HepG2 (cell line): ENCODE measurements around the gene HMCN2. TPM values are rescaled to one million over a fixed set of nuclear protein-coding genes. Genes with fewer than 3 reads are reported as not detected.

ENCODE experiments used
- ATAC-seq: fragments of 200-7000 bp; cut with Tn5 transposase; 3 replicates; pipeline ENCODE4 v1.9.1; 2020; ENCODE audit warnings: mild to moderate bottlenecking, moderate library complexity
- BruUV-seq: library from RNA; stranded (reverse); fragments of 400-500 nt; replicated peaks from 2 replicates; lab custom pipeline; 2021; lab: Mats Ljungman, UMichigan
- CTCF ChIA-PET: fragments of 300-600 bp; formaldehyde crosslinking; extraction: SDS; loops from one replicate; lab custom pipeline; 2021; ENCODE audit warnings: low total read pairs, inconsistent platforms, low intra/inter-chr PET ratio; lab: Yijun Ruan, JAX
- POLR2A ChIA-PET: fragments of 350-600 bp; sonication (Branson Sonifier 250); formaldehyde crosslinking; loops from one replicate; lab custom pipeline; 2020; ENCODE audit warnings: antibody characterized with exemption, inconsistent platforms; lab: Yijun Ruan, JAX
- DNase-seq: peaks from one replicate; pipeline ENCODE4 v3.0.0-alpha.2; 2015; ENCODE audit warnings: low spot score
- FAIRE-seq: peaks from 3 replicates; lab custom pipeline; 2011; peaks lifted over from hg19 to GRCh38; lab: Jason Lieb, UNC
- H2AFZ ChIP-seq: one replicate; pipeline ENCODE4 v1.6.1; 2011; ENCODE audit warnings: low read length, inconsistent platforms
- H3K27ac ChIP-seq: fragments of 300-600 bp; 3 replicates; pipeline ENCODE4 v1.8.0; 2011; ENCODE audit warnings: mixed run types, mild to moderate bottlenecking, mixed read lengths, low read length, inconsistent platforms; ENCODE audit not compliant: insufficient read depth; ENCODE audit errors: extremely low read length
- H3K27me3 ChIP-seq, 2 experiments: fragments of 200-600 bp in 1 of 2; 2 replicates in 1 of 2; 3 replicates in 1 of 2; pipeline versions ENCODE4 v1.6.0 to v1.8.0; 2011; ENCODE audit warnings: low read length in 2 of 2, mild to moderate bottlenecking in 2 of 2, moderate library complexity in 2 of 2, inconsistent platforms in 1 of 2; ENCODE audit not compliant: insufficient read depth in 2 of 2, control insufficient read depth in 1 of 2
- H3K36me3 ChIP-seq, 2 experiments: fragments of 200-600 bp in 1 of 2; replicated peaks in 1 of 2; 2 replicates in 1 of 2; 3 replicates in 1 of 2; pipeline versions ENCODE4 v1.5.1 to v1.8.0; 2011; ENCODE audit warnings: low read length in 2 of 2, inconsistent platforms in 1 of 2; ENCODE audit not compliant: insufficient read depth in 2 of 2, control insufficient read depth in 1 of 2
- H3K4me1 ChIP-seq: 2 replicates; pipeline ENCODE4 v1.5.1; 2012; ENCODE audit warnings: low read length, inconsistent platforms; ENCODE audit not compliant: insufficient read depth
- H3K4me2 ChIP-seq: 2 replicates; pipeline ENCODE4 v1.6.0; 2011; ENCODE audit warnings: low read depth, low read length, inconsistent platforms
- H3K4me3 ChIP-seq, 3 experiments: fragments of 200-600 bp in 1 of 3; sonication (generic), shearing (Covaris generic) in 1 of 3; replicated peaks in 1 of 3; 2 replicates each; pipeline ENCODE4 v1.5.1; 2011 to 2016; ENCODE audit warnings: low read length in 3 of 3, inconsistent platforms in 2 of 3, low read depth in 2 of 3, mild to moderate bottlenecking in 2 of 3, control low read depth in 1 of 3, mixed read lengths in 1 of 3; ENCODE audit not compliant: insufficient read depth in 1 of 3
- H3K79me2 ChIP-seq: one replicate; pipeline ENCODE4 v1.6.1; 2011; ENCODE audit warnings: low read length, inconsistent platforms; ENCODE audit not compliant: insufficient read depth
- H3K9ac ChIP-seq: 2 replicates; pipeline ENCODE4 v1.6.0; 2011; ENCODE audit warnings: mild to moderate bottlenecking, low read depth, low read length, inconsistent platforms; ENCODE audit not compliant: insufficient read depth
- H3K9me3 ChIP-seq: 2 replicates; pipeline ENCODE4 v1.5.1; 2012; ENCODE audit warnings: mild to moderate bottlenecking, low read length
- H4K20me1 ChIP-seq: 2 replicates; pipeline ENCODE4 v1.6.0; 2011; ENCODE audit warnings: inconsistent platforms, mild to moderate bottlenecking, low read length, moderate library complexity; ENCODE audit not compliant: insufficient read depth
- AFF4 ChIP-seq: sonication (generic); formaldehyde crosslinking; IDR thresholded peaks from 2 replicates; pipeline ENCODE4 v1.4.0; 2020; ENCODE audit warnings: missing genetic modification reagents
- ELF4 ChIP-seq: sonication (generic); formaldehyde crosslinking; IDR thresholded peaks from 2 replicates; pipeline ENCODE4 v1.5.0; 2020; ENCODE audit warnings: missing genetic modification reagents, mild to moderate bottlenecking, moderate library complexity, borderline replicate concordance
- FOXO1 ChIP-seq: sonication (generic); formaldehyde crosslinking; IDR thresholded peaks from 2 replicates; pipeline ENCODE4 v1.4.0; 2020; ENCODE audit warnings: missing genetic modification reagents
- HCFC1 ChIP-seq: fragments of 150-350 bp; IDR thresholded peaks from 2 replicates; pipeline ENCODE4 v1.6.1; 2014; ENCODE audit warnings: low read depth, low read length
- KDM1A ChIP-seq: IDR thresholded peaks from 2 replicates; pipeline ENCODE4 v1.6.1; 2016; ENCODE audit warnings: missing compliant biosample characterization
- NFE2L1 ChIP-seq: sonication (generic); formaldehyde crosslinking; IDR thresholded peaks from 2 replicates; pipeline ENCODE4 v1.4.0; 2020; ENCODE audit warnings: missing genetic modification reagents, mild to moderate bottlenecking, borderline replicate concordance
- TBL1XR1 ChIP-seq: fragments of 150-350 bp; IDR thresholded peaks from 2 replicates; pipeline ENCODE4 v1.6.1; 2014; ENCODE audit warnings: borderline replicate concordance, low read length; ENCODE audit not compliant: partially characterized antibody
- TBX2 ChIP-seq: sonication (generic); formaldehyde crosslinking; IDR thresholded peaks from 2 replicates; pipeline ENCODE4 v1.5.0; 2020; ENCODE audit warnings: missing genetic modification reagents, mild to moderate bottlenecking, borderline replicate concordance
- ZNF382 ChIP-seq: sonication (generic); formaldehyde crosslinking; IDR thresholded peaks from 2 replicates; pipeline ENCODE4 v1.5.0; 2020; ENCODE audit warnings: missing genetic modification reagents, mild to moderate bottlenecking, borderline replicate concordance
- ZNF441 ChIP-seq: sonication (generic); formaldehyde crosslinking; IDR thresholded peaks from 2 replicates; pipeline ENCODE4 v1.7.0; 2021; ENCODE audit warnings: missing genetic modification reagents, borderline replicate concordance
- ZNF576 ChIP-seq: sonication (generic); formaldehyde crosslinking; IDR thresholded peaks from 2 replicates; pipeline ENCODE4 v1.4.0; 2020; ENCODE audit warnings: mild to moderate bottlenecking, missing genetic modification reagents
- ZSCAN12 ChIP-seq: sonication (generic); formaldehyde crosslinking; IDR thresholded peaks from 2 replicates; pipeline ENCODE4 v1.9.0; 2021; ENCODE audit warnings: mild to moderate bottlenecking, missing genetic modification reagents
- WGBS: methylation state at CpG from one replicate; pipeline ENCODE4 v1.1.6; 2017; ENCODE audit warnings: low lambda C conversion rate; 5-methylcytosine and 5-hydroxymethylcytosine counted together
- in situ Hi-C: cut with HindIII; loops from 2 replicates; pipeline ENCODE4 v1.10.0; 2017; ENCODE audit warnings: low pct_unique_long_range_greater_than_20kb; ENCODE audit not compliant: extremely low pct_ligation_motif_present
- intact Hi-C: fragments of 100-400 bp; cut with micrococcal nuclease; formaldehyde crosslinking; loops from one replicate; pipeline ENCODE4 v1.10.0; 2022; ENCODE audit not compliant: unreplicated experiment
- polyA plus RNA-seq, 8 experiments: library from polyadenylated mRNA; depleted of rRNA in 3 of 8; stranded (reverse) in 7 of 8; unstranded in 1 of 8; fragments of >200 nt; fragmentation: Illumina TruSeq in 4 of 8; extraction: Trizol in 4 of 8; gene quantifications; 2 replicates each; pipeline versions ENCODE4 v1.2.1 to v1.2.3, GENCODE V29; 2011 to 2016; ENCODE audit warnings: low read depth in 4 of 8, missing spikeins in 1 of 8, mixed read lengths in 1 of 8; ENCODE audit not compliant: insufficient read depth in 1 of 8
- total RNA-seq, 5 experiments: library from RNA; depleted of rRNA; stranded (reverse); fragments of >200 nt; fragmentation: Illumina TruSeq; extraction: Trizol; gene quantifications; 2 replicates each; pipeline ENCODE4 v1.2.3, GENCODE V29; 2016; ENCODE audit warnings: low read depth in 1 of 5
- TF ChIP-seq, protein P1 (sequence below): sonication (generic); formaldehyde crosslinking; IDR thresholded peaks from 2 replicates; pipeline ENCODE4 v1.5.0; 2020; ENCODE audit warnings: missing genetic modification reagents, mild to moderate bottlenecking, borderline replicate concordance
- TF ChIP-seq, protein P2 (sequence below): sonication (generic); formaldehyde crosslinking; IDR thresholded peaks from 2 replicates; pipeline ENCODE4 v1.5.1; 2020; ENCODE audit warnings: missing genetic modification reagents, mild to moderate bottlenecking, borderline replicate concordance

The HMCN2 gene
- total and polyA plus RNA-seq, 2 of the 13 experiments (the other 11 are each of a cell fraction or from before 2014, with no cell fraction given) = 0.09 TPM; not detected in 1

DNA sequence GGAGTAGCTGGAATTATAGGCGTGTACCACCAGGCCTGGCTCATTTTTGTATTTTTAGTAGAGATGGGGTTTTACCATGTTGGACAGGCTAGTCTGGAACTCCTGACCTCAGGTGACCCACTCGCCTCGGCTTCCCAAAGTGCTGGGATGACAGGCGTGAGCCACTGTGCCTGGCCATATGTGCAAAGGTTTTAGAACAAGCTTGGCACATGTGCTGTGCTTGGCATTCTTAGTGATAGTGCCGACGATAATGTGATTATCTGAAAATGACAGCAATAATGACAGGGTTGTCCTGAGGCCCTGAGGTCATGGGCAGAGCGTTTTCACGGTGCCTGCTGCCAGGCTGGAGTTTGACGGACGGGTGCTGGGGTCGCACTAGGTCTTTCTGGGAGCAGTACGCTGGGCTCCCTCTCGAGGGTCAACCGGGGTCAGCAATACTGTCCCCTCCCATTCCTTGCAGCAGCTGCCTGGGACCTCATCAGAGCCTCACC is 42.6 kb downstream of the HMCN2 start:
- no peak overlapping the region for H3K27ac ChIP-seq
- DNase-seq (no peak), FAIRE-seq (no peak)
- H3K27me3 ChIP-seq = peaks cover 4 to 31% of the 10 kb centered on the region in 2 experiments; a peak in 4 of 5 replicates
- H3K79me2 ChIP-seq = no peaks in the 10 kb centered on the region
- ChIA-PET CTCF (no interaction called here), POLR2A (no interaction called here)
- intact Hi-C loops (loop anchor here (1.0 kb wide), 1 partner anchor 23 kb away; no protein-coding TSS in a partner anchor), in situ Hi-C loops (no loop called here)
- WGBS = 11% methylated on average over 12 of the region's 14 CpGs
- H2AFZ ChIP-seq = no peak overlapping the region
- H3K4me2 ChIP-seq = no peak overlapping the region
- no peak overlapping the region for H3K4me3 ChIP-seq
- H3K9ac ChIP-seq = no peak overlapping the region
- no peaks in the 10 kb centered on the region for H3K36me3 ChIP-seq
- H3K4me1 ChIP-seq = no peaks in the 10 kb centered on the region
- TF ChIP-seq ZNF382 (CRISPR knock-in tag) = no peak
- TF ChIP-seq ZSCAN12 (CRISPR knock-in tag) = no peak
- no peak for TF ChIP-seq ZNF576 (CRISPR knock-in tag)
- TF ChIP-seq, protein P1, sequence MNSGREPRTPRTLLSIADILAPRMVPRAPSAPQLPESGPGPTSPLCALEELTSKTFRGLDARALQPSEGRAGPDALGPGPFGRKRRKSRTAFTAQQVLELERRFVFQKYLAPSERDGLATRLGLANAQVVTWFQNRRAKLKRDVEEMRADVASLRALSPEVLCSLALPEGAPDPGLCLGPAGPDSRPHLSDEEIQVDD (CRISPR knock-in tag) = no peak
- TF ChIP-seq, protein P2, sequence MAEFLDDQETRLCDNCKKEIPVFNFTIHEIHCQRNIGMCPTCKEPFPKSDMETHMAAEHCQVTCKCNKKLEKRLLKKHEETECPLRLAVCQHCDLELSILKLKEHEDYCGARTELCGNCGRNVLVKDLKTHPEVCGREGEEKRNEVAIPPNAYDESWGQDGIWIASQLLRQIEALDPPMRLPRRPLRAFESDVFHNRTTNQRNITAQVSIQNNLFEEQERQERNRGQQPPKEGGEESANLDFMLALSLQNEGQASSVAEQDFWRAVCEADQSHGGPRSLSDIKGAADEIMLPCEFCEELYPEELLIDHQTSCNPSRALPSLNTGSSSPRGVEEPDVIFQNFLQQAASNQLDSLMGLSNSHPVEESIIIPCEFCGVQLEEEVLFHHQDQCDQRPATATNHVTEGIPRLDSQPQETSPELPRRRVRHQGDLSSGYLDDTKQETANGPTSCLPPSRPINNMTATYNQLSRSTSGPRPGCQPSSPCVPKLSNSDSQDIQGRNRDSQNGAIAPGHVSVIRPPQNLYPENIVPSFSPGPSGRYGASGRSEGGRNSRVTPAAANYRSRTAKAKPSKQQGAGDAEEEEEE (CRISPR knock-in tag) = no peak
- no peak for TF ChIP-seq KDM1A (CRISPR knock-in tag)
- TF ChIP-seq ZNF441 (CRISPR knock-in tag) = no peak
- no peak for TF ChIP-seq ELF4 (CRISPR knock-in tag)
- no peak for TF ChIP-seq AFF4
- TF ChIP-seq HCFC1 = no peak
- TF ChIP-seq TBL1XR1 = no peak
- TF ChIP-seq FOXO1 (CRISPR knock-in tag) = no peak
- no peak for TF ChIP-seq NFE2L1 (CRISPR knock-in tag)
- TF ChIP-seq TBX2 (CRISPR knock-in tag) = no peak
- TF ChIP-seq, all 625 proteins: peak for 0
- H4K20me1 ChIP-seq = 0 out of 2 replicates have a peak, but pooled peaks cover 4% of the 10 kb centered on the region
- BruUV-seq = no TSS peak
- H3K9me3 ChIP-seq = no peaks in the 10 kb centered on the region
- ATAC-seq = no peak
